GM10248 (cell line): ENCODE measurements around the gene MRPL16.

Source experiments
- CTCF ChIA-PET: fragments of 300-600 bp; sonication (Branson Sonifier 250); formaldehyde crosslinking; extraction: SDS; loops from one replicate; lab custom pipeline; 2021; ENCODE audit warnings: antibody characterized with exemption; lab: Yijun Ruan, JAX
- POLR2A ChIA-PET: fragments of 350-650 bp; sonication (Branson Sonifier 250); formaldehyde crosslinking; extraction: SDS; loops from one replicate; lab custom pipeline; 2020; ENCODE audit warnings: antibody characterized with exemption; lab: Yijun Ruan, JAX
- DNase-seq: peaks from one replicate; pipeline ENCODE4 v3.0.0; 2012; ENCODE audit errors: extremely low spot score
- CTCF ChIP-seq: IDR thresholded peaks from 2 replicates; pipeline ENCODE4 v1.5.1; 2012; ENCODE audit warnings: mild to moderate bottlenecking, low read depth; ENCODE audit errors: extremely low read depth, missing control alignments, control extremely low read depth

MRPL16 gene

GRCh38 chr11:59770869-59771268 lies 39.7 kb downstream of the MRPL16 start:
- CTCF ChIA-PET, result interaction anchor here (1.0 to 2.1 kb wide), 5 partner anchors 9 to 31 kb away, joined by 4 to 6 read pairs (median 4); partner anchors contain the start of gene STX3
- POLR2A ChIA-PET, result no interaction called here
- DNase-seq, result no peak

DNA sequence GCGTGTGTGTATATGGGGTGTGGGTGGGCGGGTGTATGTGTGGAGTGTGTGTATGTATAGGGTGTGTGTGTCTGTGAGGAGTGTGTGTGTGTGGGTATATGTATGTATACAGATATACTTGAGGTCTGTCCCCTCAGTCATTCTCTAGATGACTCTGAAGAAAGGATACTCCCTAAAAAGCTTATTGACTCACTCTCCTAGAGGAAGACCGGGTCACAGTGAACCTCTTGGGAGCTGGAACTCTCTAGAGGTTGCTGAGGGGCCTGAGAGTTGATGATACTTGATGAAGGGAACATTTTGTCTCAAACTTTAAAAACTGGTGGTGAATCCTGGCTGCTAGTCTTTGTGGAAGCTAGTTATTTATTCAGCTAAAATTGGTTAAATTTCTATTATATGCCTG lies 40.3 kb downstream of the MRPL16 start:
- TF ChIP-seq CTCF, result no peak
- ChIA-PET CTCF (interaction anchor here (1.0 to 1.2 kb wide), 2 partner anchors 14 to 16 kb away, joined by 4 to 5 read pairs; partner anchors contain the start of gene STX3), POLR2A (no interaction called here)
- DNase-seq, result no peak

More at GRCh38 chr11:59770869-59771268, 39.7 kb downstream of the MRPL16 start:
- no peak for TF ChIP-seq CTCF

- ChIA-PET POLR2A (no interaction called here), CTCF (no interaction called here)
- DNase-seq, result no peak
- no peak for TF ChIP-seq CTCF
These were observed 40.8 kb downstream of the MRPL16 start for GRCh38 chr11:59769828-59770227.

GRCh38 chr11:59769111-59769510 lies 41.5 kb downstream of the MRPL16 start:
- TF ChIP-seq CTCF, result no peak
- ChIA-PET CTCF (no interaction called here), POLR2A (no interaction called here)
- DNase-seq, result no peak

GRCh38 chr11:59767225-59767611 lies 43.4 kb downstream of the MRPL16 start:
- ChIA-PET POLR2A (no interaction called here), CTCF (interaction anchor here (1.1 to 5.3 kb wide), 6 partner anchors 10 to 34 kb away, joined by 3 to 27 read pairs (median 3); partner anchors contain the start of gene STX3)
- TF ChIP-seq CTCF, result no peak
- DNase-seq, result no peak

GRCh38 chr11:59766542-59767224 lies 43.9 kb downstream of the MRPL16 start:
- ChIA-PET CTCF (interaction anchor here (1.2 to 5.3 kb wide), 5 partner anchors 9 to 35 kb away, joined by 3 to 27 read pairs (median 3); partner anchors contain the start of gene STX3), POLR2A (no interaction called here)
- TF ChIP-seq CTCF, result no peak
- no peak for DNase-seq
